Measurements from ENCODE around the gene ADAMTS9.

ADAMTS9 gene

GRCh38 chr3:64650715-64651114, 37.1 kb downstream of the ADAMTS9 start:
- no peak for TF ChIP-seq CTCF (IDR thresholded peaks at IDR 0.05; ENCODE audit: low read depth, low read length, missing control alignments)
- DNase-seq (ENCODE audit: extremely low read depth, low read depth), result no peak
- H3K4me3 ChIP-seq (replicated peaks; ENCODE audit: low read depth, low read length), result no peak overlapping the region

GRCh38 chr3:64650096-64650622, 37.6 kb downstream of the ADAMTS9 start:
- no peak for TF ChIP-seq CTCF (IDR thresholded peaks at IDR 0.05; ENCODE audit: low read depth, low read length, missing control alignments)
- no peak for DNase-seq (ENCODE audit: extremely low read depth, low read depth)
- H3K4me3 ChIP-seq (replicated peaks; ENCODE audit: low read depth, low read length), result no peak overlapping the region

- no peak for TF ChIP-seq CTCF (IDR thresholded peaks at IDR 0.05; ENCODE audit: low read depth, low read length, missing control alignments)
- no peak for DNase-seq (ENCODE audit: extremely low read depth, low read depth)
These were observed 38.6 kb downstream of the ADAMTS9 start for GRCh38 chr3:64648927-64649906.

GRCh38 chr3:64647825-64648224, 40.0 kb downstream of the ADAMTS9 start:
- no peak for TF ChIP-seq CTCF (IDR thresholded peaks at IDR 0.05; ENCODE audit: low read depth, low read length, missing control alignments)
- H3K4me3 ChIP-seq (replicated peaks; ENCODE audit: low read depth, low read length), result no peak overlapping the region
- no peak for DNase-seq (ENCODE audit: extremely low read depth, low read depth)

More at GRCh38 chr3:64648927-64649906, 38.6 kb downstream of the ADAMTS9 start:
- H3K4me3 ChIP-seq (replicated peaks; ENCODE audit: low read depth, low read length), result no peak overlapping the region

- H3K4me3 ChIP-seq (replicated peaks; ENCODE audit: low read depth, low read length), result no peak overlapping the region
- TF ChIP-seq CTCF (IDR thresholded peaks at IDR 0.05; ENCODE audit: low read depth, low read length, missing control alignments), result no peak
These were observed 42.6 kb downstream of the ADAMTS9 start for GRCh38 chr3:64645243-64645642.

GRCh38 chr3:64644483-64644882, 43.3 kb downstream of the ADAMTS9 start:
- no peak for TF ChIP-seq CTCF (IDR thresholded peaks at IDR 0.05; ENCODE audit: low read depth, low read length, missing control alignments)
- DNase-seq (ENCODE audit: extremely low read depth, low read depth), result no peak
- no peak overlapping the region for H3K4me3 ChIP-seq (replicated peaks; ENCODE audit: low read depth, low read length)

More at GRCh38 chr3:64645243-64645642, 42.6 kb downstream of the ADAMTS9 start:
- no peak for DNase-seq (ENCODE audit: extremely low read depth, low read depth)

All from HFF-Myc (cell line).